ENCODE results near the gene SLC35F3. TPM values are rescaled to one million over a fixed set of nuclear protein-coding genes. Genes with fewer than 3 reads are reported as not detected.

Gene SLC35F3
- total RNA-seq, 2 experiments from 2014 or later: not detected

- H3K4me1 ChIP-seq (ENCODE audit: insufficient read depth, low read length, poor library complexity, severe bottlenecking): no peaks in the 10 kb centered on the region
- ChIA-PET POLR2A (interaction anchor here (0.6 to 0.7 kb wide), 2 partner anchors 8 to 24 kb away, joined by 3 to 5 read pairs; no protein-coding TSS in a partner anchor), CTCF (ENCODE audit: unreplicated experiment) (no interaction called here)
- BruUV-seq (replicated peaks): no TSS peak
- H3K4me2 ChIP-seq (ENCODE audit: low read length): no peak overlapping the region
- no peak overlapping the region for H2AFZ ChIP-seq (ENCODE audit: low read length)
- no peak overlapping the region for H3K4me3 ChIP-seq (ENCODE audit: low read depth, low read length, poor library complexity, severe bottlenecking)
- TF ChIP-seq CTCF (conservative IDR thresholded peaks at IDR 0.05; ENCODE audit: low read length): no peak
- TF ChIP-seq EZH2phosphoT487 (IDR thresholded peaks at IDR 0.05; ENCODE audit: borderline replicate concordance, low read depth, low read length): no peak
- DNase-seq (ENCODE audit: low spot score): no peak
- H3K9me2 ChIP-seq (ENCODE audit: insufficient read depth, low read length): no peaks in the 10 kb centered on the region
- H3K36me3 ChIP-seq (ENCODE audit: insufficient read depth, low read length): no peaks in the 10 kb centered on the region
- H3K9me3 ChIP-seq (ENCODE audit: low read length): no peaks in the 10 kb centered on the region
- intact Hi-C loops (cut with micrococcal nuclease; ENCODE audit: unreplicated experiment): no loop called here
- H3K79me2 ChIP-seq (ENCODE audit: insufficient read depth, low read depth, low read length): no peaks in the 10 kb centered on the region
- no peak overlapping the region for H3K27ac ChIP-seq (ENCODE audit: low read depth, low read length, poor library complexity, severe bottlenecking)
- no peaks in the 10 kb centered on the region for H4K20me1 ChIP-seq (ENCODE audit: insufficient read depth, low read length)
Measured at GRCh38 chr1:233959102-233959501, 54.6 kb downstream of the SLC35F3 start.

GRCh38 chr1:233959971-233960370 is 55.5 kb downstream of the SLC35F3 start:
- no peak for DNase-seq (ENCODE audit: low spot score)
- no peak overlapping the region for H2AFZ ChIP-seq (ENCODE audit: low read length)
- H3K9me3 ChIP-seq (ENCODE audit: low read length): no peaks in the 10 kb centered on the region
- intact Hi-C loops (cut with micrococcal nuclease; ENCODE audit: unreplicated experiment): no loop called here
- BruUV-seq (replicated peaks): no TSS peak
- CTCF ChIA-PET (ENCODE audit: unreplicated experiment): no interaction called here
- no peak overlapping the region for H3K4me2 ChIP-seq (ENCODE audit: low read length)
- no peaks in the 10 kb centered on the region for H4K20me1 ChIP-seq (ENCODE audit: insufficient read depth, low read length)
- no peaks in the 10 kb centered on the region for H3K9me2 ChIP-seq (ENCODE audit: insufficient read depth, low read length)
- TF ChIP-seq EZH2phosphoT487 (IDR thresholded peaks at IDR 0.05; ENCODE audit: borderline replicate concordance, low read depth, low read length) (no peak), CTCF (conservative IDR thresholded peaks at IDR 0.05; ENCODE audit: low read length) (no peak)
- no peak overlapping the region for H3K4me3 ChIP-seq (ENCODE audit: low read depth, low read length, poor library complexity, severe bottlenecking)
- POLR2A ChIA-PET: no interaction called here
- no peaks in the 10 kb centered on the region for H3K4me1 ChIP-seq (ENCODE audit: insufficient read depth, low read length, poor library complexity, severe bottlenecking)
- H3K36me3 ChIP-seq (ENCODE audit: insufficient read depth, low read length): no peaks in the 10 kb centered on the region
- no peak overlapping the region for H3K27ac ChIP-seq (ENCODE audit: low read depth, low read length, poor library complexity, severe bottlenecking)
- H3K79me2 ChIP-seq (ENCODE audit: insufficient read depth, low read depth, low read length): no peaks in the 10 kb centered on the region

GRCh38 chr1:233960386-233960785 is 55.9 kb downstream of the SLC35F3 start:
- no peaks in the 10 kb centered on the region for H4K20me1 ChIP-seq (ENCODE audit: insufficient read depth, low read length)
- no TSS peak for BruUV-seq (replicated peaks)
- H3K4me2 ChIP-seq (ENCODE audit: low read length): no peak overlapping the region
- intact Hi-C loops (cut with micrococcal nuclease; ENCODE audit: unreplicated experiment): no loop called here
- DNase-seq (ENCODE audit: low spot score): no peak
- H3K36me3 ChIP-seq (ENCODE audit: insufficient read depth, low read length): no peaks in the 10 kb centered on the region
- ChIA-PET CTCF (ENCODE audit: unreplicated experiment) (no interaction called here), POLR2A (no interaction called here)
- no peaks in the 10 kb centered on the region for H3K9me3 ChIP-seq (ENCODE audit: low read length)
- H3K79me2 ChIP-seq (ENCODE audit: insufficient read depth, low read depth, low read length): no peaks in the 10 kb centered on the region
- H3K27ac ChIP-seq (ENCODE audit: low read depth, low read length, poor library complexity, severe bottlenecking): no peak overlapping the region
- H2AFZ ChIP-seq (ENCODE audit: low read length): no peak overlapping the region
- no peaks in the 10 kb centered on the region for H3K4me1 ChIP-seq (ENCODE audit: insufficient read depth, low read length, poor library complexity, severe bottlenecking)
- no peak overlapping the region for H3K4me3 ChIP-seq (ENCODE audit: low read depth, low read length, poor library complexity, severe bottlenecking)
- TF ChIP-seq CTCF (conservative IDR thresholded peaks at IDR 0.05; ENCODE audit: low read length): no peak
- TF ChIP-seq EZH2phosphoT487 (IDR thresholded peaks at IDR 0.05; ENCODE audit: borderline replicate concordance, low read depth, low read length): no peak
- no peaks in the 10 kb centered on the region for H3K9me2 ChIP-seq (ENCODE audit: insufficient read depth, low read length)
